ES-I3 (cell line): ENCODE results near the gene MRPL27.

Experiments
- H3K36me3 ChIP-seq: 2 replicates; pipeline ENCODE4 v1.6.1; 2013; ENCODE audit warnings: mild to moderate bottlenecking, low read length, control low read depth, moderate library complexity; ENCODE audit not compliant: insufficient read depth
- H3K4me1 ChIP-seq: 2 replicates; pipeline ENCODE4 v1.6.1; 2013; ENCODE audit warnings: mild to moderate bottlenecking, control low read depth, low read length; ENCODE audit not compliant: insufficient read depth
- H3K9ac ChIP-seq: 2 replicates; pipeline ENCODE4 v1.6.1; 2013; ENCODE audit warnings: low read depth, mild to moderate bottlenecking, low read length, moderate library complexity
- H3K9me3 ChIP-seq: 2 replicates; pipeline ENCODE4 v1.6.1; 2013; ENCODE audit warnings: mild to moderate bottlenecking, low read length, moderate library complexity; ENCODE audit not compliant: control insufficient read depth, insufficient read depth

The MRPL27 gene

GRCh38 chr17:50375858-50376538 lies 3.0 kb upstream of the MRPL27 start:
- H3K9me3 ChIP-seq, result no peaks in the 10 kb centered on the region
- peaks cover 17% of the 10 kb centered on the region for H3K36me3 ChIP-seq
- peaks cover 11% of the 10 kb centered on the region; the same call in 1 of the 2 replicates for H3K4me1 ChIP-seq
- no peak overlapping the region for H3K9ac ChIP-seq

- no peaks in the 10 kb centered on the region for H3K9me3 ChIP-seq
- H3K4me1 ChIP-seq, result peaks cover 9% of the 10 kb centered on the region; the same call in 1 of the 2 replicates
- peak overlapping the region; percentile 98 for H3K9ac ChIP-seq
- peaks cover 21% of the 10 kb centered on the region for H3K36me3 ChIP-seq
Observed at GRCh38 chr17:50373705-50374104, 721 bp upstream of the MRPL27 start.

- peak overlapping the region; percentile 98 for H3K9ac ChIP-seq
- H3K9me3 ChIP-seq, result no peaks in the 10 kb centered on the region
- peaks cover 32% of the 10 kb centered on the region for H3K36me3 ChIP-seq
- peaks cover 5% of the 10 kb centered on the region; the same call in 1 of the 2 replicates for H3K4me1 ChIP-seq
Observed at GRCh38 chr17:50372222-50372757, 694 bp downstream of the MRPL27 start.

GRCh38 chr17:50371526-50371925 lies 1.5 kb downstream of the MRPL27 start:
- Histone ChIP-seq H3K9ac (no peak overlapping the region), H3K36me3 (peaks cover 33% of the 10 kb centered on the region), H3K9me3 (no peaks in the 10 kb centered on the region), H3K4me1 (peaks cover 5% of the 10 kb centered on the region; the same call in 1 of the 2 replicates)

- peaks cover 14% of the 10 kb centered on the region for H3K4me1 ChIP-seq
- H3K9ac ChIP-seq, result no peak overlapping the region
- peaks cover 36% of the 10 kb centered on the region for H3K36me3 ChIP-seq
- no peaks in the 10 kb centered on the region for H3K9me3 ChIP-seq
Observed at GRCh38 chr17:50370052-50370451, 2.9 kb downstream of the MRPL27 start.

- peaks cover 33% of the 10 kb centered on the region for H3K4me1 ChIP-seq
- no peak overlapping the region for H3K9ac ChIP-seq
- H3K9me3 ChIP-seq, result no peaks in the 10 kb centered on the region
- H3K36me3 ChIP-seq, result peaks cover 36% of the 10 kb centered on the region
Observed at GRCh38 chr17:50367401-50367800, 5.6 kb downstream of the MRPL27 start.

GRCh38 chr17:50365649-50366393 lies 7.2 kb downstream of the MRPL27 start:
- Histone ChIP-seq H3K9me3 (no peaks in the 10 kb centered on the region), H3K36me3 (peaks cover 33% of the 10 kb centered on the region), H3K9ac (no peak overlapping the region), H3K4me1 (peaks cover 35% of the 10 kb centered on the region)

GRCh38 chr17:50365165-50365564 lies 7.8 kb downstream of the MRPL27 start:
- Histone ChIP-seq H3K4me1 (peaks cover 35% of the 10 kb centered on the region), H3K36me3 (peaks cover 27% of the 10 kb centered on the region), H3K9me3 (no peaks in the 10 kb centered on the region), H3K9ac (no peak overlapping the region)

GRCh38 chr17:50364715-50365114 lies 8.3 kb downstream of the MRPL27 start:
- Histone ChIP-seq H3K9ac (no peak overlapping the region), H3K36me3 (peaks cover 23% of the 10 kb centered on the region)

GRCh38 chr17:50364061-50364458 lies 8.9 kb downstream of the MRPL27 start:
- Histone ChIP-seq H3K9me3 (no peaks in the 10 kb centered on the region), H3K36me3 (peaks cover 20% of the 10 kb centered on the region)

More at GRCh38 chr17:50364715-50365114, 8.3 kb downstream of the MRPL27 start:
- Histone ChIP-seq H3K9me3 (no peaks in the 10 kb centered on the region), H3K4me1 (peaks cover 35% of the 10 kb centered on the region)

GRCh38 chr17:50363217-50364060 lies 9.5 kb downstream of the MRPL27 start:
- H3K9ac ChIP-seq, result no peak overlapping the region
- peaks cover 20% of the 10 kb centered on the region; the same call in 1 of the 2 replicates for H3K36me3 ChIP-seq
- peaks cover 35% of the 10 kb centered on the region for H3K4me1 ChIP-seq
- H3K9me3 ChIP-seq, result no peaks in the 10 kb centered on the region

More at GRCh38 chr17:50364061-50364458, 8.9 kb downstream of the MRPL27 start:
- Histone ChIP-seq H3K9ac (no peak overlapping the region), H3K4me1 (peaks cover 35% of the 10 kb centered on the region)

GRCh38 chr17:50362661-50363060 lies 10.3 kb downstream of the MRPL27 start:
- no peak overlapping the region for H3K9ac ChIP-seq
- peaks cover 35% of the 10 kb centered on the region for H3K4me1 ChIP-seq
- peaks cover 19% of the 10 kb centered on the region; the same call in 1 of the 2 replicates for H3K36me3 ChIP-seq
- no peaks in the 10 kb centered on the region for H3K9me3 ChIP-seq

GRCh38 chr17:50361561-50362480 lies 11.2 kb downstream of the MRPL27 start:
- H3K4me1 ChIP-seq, result peaks cover 35% of the 10 kb centered on the region
- H3K36me3 ChIP-seq, result peaks cover 15% of the 10 kb centered on the region; the same call in 1 of the 2 replicates
- H3K9me3 ChIP-seq, result no peaks in the 10 kb centered on the region
- H3K9ac ChIP-seq, result no peak overlapping the region
